HG02943 (cell line): ENCODE results near the gene SAMD9.
"Not testable (repeated sequence)": the region's sequence is repeated elsewhere in the genome, so short reads cannot be mapped to it uniquely, and the experiment has no call there.

Source experiments
- ATAC-seq: cut with Tn5 transposase; IDR thresholded peaks from one replicate; pipeline ENCODE4 v1.9.1; 2021; ENCODE audit warnings: mild to moderate bottlenecking, low read depth, moderate library complexity; ENCODE audit not compliant: unreplicated experiment

The SAMD9 gene

GRCh38 chr7:93117852-93118530 lies at the start of gene SAMD9:
TSS of gene SAMD9 (minus strand) at chr7:93117979. CDS start at chr7:93106097, 11,882 bp downstream.
- ATAC-seq: peak; percentile 98

DNA sequence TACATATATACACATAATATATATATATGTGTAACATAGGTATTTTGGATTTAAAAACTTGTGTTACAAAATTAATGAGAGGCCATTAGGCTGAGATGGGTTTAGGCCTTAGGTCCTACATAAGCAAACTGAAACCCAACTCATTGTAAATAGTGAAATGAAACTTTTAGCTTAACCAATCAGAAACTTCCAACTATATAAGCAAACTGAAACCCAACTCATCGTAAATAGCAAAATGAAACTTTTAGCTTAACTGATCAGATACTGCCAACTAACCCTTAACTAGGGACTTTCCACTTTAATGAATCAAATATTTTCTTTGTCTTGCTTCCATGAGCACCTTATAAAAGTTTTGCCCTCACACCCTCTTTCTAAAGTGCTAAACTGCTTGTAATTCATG lies 47.7 kb upstream of the SAMD9 start:
- peak; percentile 93 for ATAC-seq

- no peak for ATAC-seq
These were observed 47.0 kb upstream of the SAMD9 start for GRCh38 chr7:93164766-93165165.

- no peak for ATAC-seq
These were observed 43.5 kb upstream of the SAMD9 start for GRCh38 chr7:93161181-93161762.

DNA sequence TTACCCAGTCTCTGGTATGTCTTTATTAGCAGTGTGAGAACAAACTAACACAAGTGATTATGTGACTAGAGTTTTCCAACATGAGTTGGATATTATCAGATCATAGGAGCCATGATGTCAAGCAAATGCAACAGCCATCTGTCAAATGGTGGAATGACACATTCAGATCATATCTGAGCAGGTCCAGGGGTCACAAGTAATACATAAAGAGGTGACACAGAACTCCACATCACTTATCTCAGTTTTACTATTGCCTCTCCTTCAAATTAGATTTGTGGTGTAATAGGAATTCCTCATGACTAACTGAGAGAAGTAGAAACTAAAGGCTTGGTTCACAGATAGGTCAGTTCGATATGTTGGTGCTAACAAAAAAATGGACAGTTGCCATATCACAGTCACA lies 42.6 kb upstream of the SAMD9 start:
- no peak for ATAC-seq

- ATAC-seq: no peak
These were observed 41.7 kb upstream of the SAMD9 start for GRCh38 chr7:93159490-93159889.

GRCh38 chr7:93156884-93157283 lies 39.1 kb upstream of the SAMD9 start:
- no peak for ATAC-seq

DNA sequence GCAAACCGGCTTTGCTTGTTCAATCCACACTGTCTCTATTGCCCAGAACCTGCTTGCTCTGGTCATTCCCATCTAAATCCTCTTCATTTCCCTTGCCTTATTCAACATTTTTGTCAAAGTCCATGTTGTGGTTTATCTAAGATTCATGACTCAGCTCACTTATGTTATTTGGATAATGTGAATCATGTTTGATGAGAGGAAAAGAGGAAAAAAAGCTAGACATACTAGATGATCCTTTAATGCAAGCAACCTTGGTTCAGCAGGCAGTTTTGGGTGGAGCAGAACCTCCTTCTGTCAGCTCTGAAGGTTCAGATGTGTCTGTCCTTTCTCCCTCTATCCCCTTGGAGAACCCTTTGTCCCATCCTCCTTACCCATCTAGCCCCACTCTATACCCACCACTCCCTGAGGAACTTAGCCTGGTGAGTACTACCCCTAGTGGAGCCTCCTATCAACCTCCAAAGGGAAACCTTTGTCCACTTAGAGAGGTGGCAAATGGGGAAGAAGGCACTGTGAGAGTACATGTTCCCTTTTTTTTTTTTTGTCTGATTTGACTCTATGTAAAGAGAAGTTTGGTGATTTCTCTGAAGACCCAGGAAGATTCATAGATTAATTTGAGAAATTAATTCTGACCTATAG lies 32.5 kb upstream of the SAMD9 start:
- ATAC-seq: no peak

- no peak for ATAC-seq
These were observed 30.9 kb upstream of the SAMD9 start for GRCh38 chr7:93148727-93149126.

- peak; percentile 62 for ATAC-seq
These were observed 30.4 kb upstream of the SAMD9 start, which contains the start of gene SAMD9L for GRCh38 chr7:93148144-93148543. TSS of gene SAMD9L (minus strand) at chr7:93148385. CDS start at chr7:93135971, 12,414 bp downstream.

- peak; percentile 76 for ATAC-seq
These were observed 29.6 kb upstream of the SAMD9 start for GRCh38 chr7:93147363-93147762.

DNA sequence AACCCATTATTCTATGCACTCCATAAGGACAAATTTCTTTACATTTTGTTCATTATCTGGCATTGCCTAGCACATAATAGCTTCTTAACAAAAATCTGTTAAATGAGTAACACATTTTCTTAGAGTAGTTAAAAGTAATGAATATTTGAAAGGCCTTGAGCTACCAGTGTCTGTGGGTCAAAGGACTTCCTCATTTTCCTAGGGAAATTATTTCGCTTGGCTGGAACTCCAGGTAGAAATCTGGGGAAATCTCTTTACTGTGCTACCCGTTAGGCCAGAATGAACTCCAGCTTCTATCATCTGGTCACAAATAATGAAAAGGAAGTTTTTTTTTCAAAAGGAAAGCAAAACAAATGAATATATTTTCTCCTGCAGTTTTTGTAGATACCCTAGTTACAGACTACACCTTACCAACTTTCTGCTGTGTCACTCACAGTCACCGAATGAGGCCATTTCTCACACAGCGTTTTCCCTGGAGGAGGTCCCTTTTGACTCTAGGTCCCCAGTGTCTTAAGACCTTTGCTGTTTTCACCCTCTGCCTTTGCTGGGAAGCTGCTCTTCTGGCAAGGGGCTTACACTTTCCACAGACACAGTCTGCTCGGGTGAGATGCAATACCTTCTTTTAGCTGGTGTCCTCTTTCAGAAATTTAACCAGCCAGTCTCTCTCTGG lies 28.8 kb upstream of the SAMD9 start:
- ATAC-seq: no peak

DNA sequence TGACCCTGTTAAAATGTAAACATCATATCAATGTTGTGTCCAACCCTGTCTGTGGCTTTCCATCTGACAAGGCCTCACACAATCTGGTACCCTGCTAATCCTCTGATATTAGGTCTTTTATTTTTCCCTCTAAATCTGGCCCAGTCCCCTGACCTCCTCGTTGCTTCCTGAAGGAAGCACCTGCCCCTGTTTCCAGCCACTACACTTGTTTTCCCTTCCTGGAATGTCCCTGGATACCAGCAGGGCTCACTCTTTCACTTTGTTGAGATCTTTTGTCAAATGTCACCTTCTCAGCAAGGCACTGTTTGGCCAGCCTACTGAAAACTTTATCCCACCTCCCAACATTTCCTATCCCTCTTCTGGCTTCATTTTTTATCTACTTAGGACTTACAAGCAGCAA lies 28.3 kb upstream of the SAMD9 start:
- ATAC-seq: no peak

DNA sequence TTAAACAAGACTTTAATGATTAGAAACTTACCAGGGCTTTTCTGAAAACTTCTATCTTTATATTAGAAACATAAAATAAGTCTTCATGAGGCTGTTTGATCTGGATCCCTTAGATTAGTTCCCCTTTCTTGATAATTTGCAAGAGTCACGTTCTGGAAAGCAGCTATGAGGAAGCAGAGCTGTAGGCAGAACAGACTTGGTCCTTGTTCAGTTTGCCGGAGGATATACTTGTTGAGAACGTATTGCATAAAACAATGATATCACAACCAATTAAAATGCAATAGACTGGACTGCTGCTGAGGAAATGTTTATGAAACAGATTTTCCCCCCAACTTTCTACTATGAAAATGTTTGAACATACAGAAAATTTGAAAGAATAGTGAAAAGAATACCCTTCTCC lies 27.6 kb upstream of the SAMD9 start:
- no peak for ATAC-seq

DNA sequence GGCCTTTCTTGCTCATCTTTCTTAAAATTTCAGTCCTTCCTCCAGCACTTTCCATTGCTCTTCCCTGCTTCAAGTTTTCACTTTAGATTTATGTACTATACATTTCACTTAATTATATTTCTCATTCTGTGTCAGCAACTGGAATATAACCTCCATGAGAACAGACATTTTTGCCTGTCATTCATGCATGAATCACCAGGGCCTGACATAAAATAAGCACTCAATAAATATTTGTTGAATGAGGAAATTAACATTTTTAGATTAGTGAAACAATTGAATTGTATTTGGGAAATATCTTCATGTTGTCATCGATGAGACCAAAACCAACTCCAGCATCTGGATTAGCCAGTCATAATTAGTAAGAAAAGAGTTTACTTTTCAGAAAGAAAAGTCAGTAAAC lies 24.3 kb upstream of the SAMD9 start:
- no peak for ATAC-seq

GRCh38 chr7:93140582-93141191 lies 22.9 kb upstream of the SAMD9 start:
- no peak for ATAC-seq

DNA sequence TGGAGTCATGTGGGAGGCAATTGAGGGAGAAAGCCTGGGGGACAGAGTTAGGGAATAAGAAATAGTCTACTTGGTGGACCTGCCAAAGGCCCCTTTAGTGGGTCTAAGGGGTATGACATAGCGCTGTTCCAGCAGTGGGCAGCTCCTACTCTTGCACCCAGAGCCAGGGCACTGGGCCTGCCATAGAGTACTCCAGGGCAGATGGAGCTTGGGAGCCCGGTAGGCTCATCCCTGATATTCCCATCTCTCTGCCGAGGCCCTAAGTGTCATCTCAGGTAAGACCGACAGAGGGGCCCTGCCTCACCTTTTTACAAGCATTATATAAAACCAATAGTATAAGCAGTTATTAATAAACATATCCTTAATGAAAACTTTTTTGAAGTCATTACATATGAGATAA lies 20.8 kb upstream of the SAMD9 start:
- ATAC-seq: no peak

DNA sequence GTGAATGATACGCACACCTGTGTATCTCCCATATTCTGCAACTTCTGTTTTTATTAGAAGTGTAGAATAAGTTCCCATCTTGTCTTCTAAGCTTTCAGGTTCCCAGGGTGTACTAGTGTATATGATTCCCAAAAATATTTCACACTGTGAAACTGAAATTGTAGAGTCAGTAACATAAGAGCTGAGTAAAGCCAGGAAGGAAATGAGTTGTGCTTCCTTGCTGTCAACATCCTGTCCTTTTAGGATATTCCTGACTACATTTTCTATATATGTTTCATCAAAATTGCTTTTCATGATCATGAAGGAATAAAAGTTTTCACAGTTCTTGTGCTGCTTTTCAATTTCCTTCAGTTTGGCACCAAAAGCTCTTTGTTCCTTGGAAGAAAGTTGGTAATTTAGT lies 15.2 kb upstream of the SAMD9 start:
- no peak for ATAC-seq

GRCh38 chr7:93132216-93132615 lies 14.4 kb upstream of the SAMD9 start:
- no peak for ATAC-seq

DNA sequence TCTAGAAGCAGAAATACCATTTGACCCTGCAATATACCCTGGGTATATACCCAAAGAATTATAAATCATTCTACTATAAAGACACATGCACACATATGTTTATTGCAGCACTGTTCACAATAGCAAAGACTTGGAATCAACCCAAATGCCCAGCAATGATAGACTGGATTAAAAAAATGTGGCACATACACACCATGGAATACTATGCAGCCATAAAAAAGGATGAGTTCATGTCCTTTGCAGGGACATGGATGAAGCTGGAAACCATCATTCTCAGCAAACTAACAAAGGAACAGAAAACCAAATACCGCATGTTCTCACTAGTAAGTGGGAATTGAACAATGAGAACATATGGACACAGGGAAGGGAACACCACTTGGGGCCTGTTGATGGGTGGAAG lies 9.2 kb upstream of the SAMD9 start:
- ATAC-seq: not testable (repeated sequence)

- not testable (repeated sequence) for ATAC-seq
These were observed 5.8 kb upstream of the SAMD9 start for GRCh38 chr7:93123532-93123931.
